ENCODE results near the gene MGAT3. TPM values are rescaled to one million over a fixed set of nuclear protein-coding genes. Genes with fewer than 3 reads are reported as not detected.
A peak's percentile ranks its signal among the peaks of the same experiment; 100 is the strongest.

Gene MGAT3
- total and polyA plus RNA-seq, 9 of the 15 experiments (the other 6 are each of a cell fraction or from before 2014, with no cell fraction given): 0.10 to 11.5 (median 4.6) TPM

DNA sequence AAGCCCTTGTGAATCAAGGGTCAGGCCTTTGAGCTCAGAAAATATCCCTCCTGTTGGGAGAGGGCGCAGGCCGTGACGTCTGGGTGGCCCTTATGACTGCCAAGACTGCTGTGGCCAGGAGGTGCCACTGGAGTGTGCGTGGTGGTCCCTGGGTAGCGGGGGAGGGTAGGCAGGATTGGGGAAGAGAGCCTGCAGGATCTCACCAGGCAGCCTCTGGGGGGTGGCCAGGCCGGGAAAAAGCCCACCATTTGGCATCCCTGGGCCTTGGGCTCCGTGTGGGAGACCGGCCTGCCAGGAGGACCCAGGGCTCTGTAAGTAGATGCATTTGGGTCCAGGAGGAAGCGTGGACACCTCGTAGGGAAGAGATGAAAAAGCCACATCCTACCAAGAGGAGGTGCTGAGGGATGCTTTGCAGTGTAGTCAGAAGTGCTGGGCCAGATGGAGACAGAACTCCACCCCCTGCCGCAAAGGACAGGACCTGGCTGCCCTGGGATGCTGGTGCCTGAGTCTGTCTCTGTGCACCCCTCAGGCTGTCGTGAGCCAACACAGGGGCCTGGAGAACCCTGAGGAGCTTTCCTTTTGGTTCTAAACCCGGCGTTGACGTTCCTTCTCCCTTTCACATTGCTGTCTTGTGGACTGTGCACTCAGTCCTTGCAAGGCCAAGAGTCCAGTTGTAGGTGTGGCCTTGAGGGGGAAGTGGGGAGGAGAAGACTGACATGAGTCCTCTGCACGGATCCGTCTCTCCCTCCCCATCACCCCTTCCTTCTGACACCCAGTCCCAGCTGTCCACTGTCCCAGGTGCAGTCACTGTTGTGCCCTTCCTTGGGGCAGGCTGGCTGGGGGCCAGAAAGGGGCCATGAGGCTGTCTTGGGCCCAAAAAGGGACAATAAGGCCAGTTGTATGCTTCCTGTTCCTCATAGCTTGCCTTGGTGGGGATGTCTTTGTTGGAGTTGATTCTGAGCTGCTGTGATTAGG lies 32.6 kb downstream of the MGAT3 start (continued):
- TF ChIP-seq, protein P1, sequence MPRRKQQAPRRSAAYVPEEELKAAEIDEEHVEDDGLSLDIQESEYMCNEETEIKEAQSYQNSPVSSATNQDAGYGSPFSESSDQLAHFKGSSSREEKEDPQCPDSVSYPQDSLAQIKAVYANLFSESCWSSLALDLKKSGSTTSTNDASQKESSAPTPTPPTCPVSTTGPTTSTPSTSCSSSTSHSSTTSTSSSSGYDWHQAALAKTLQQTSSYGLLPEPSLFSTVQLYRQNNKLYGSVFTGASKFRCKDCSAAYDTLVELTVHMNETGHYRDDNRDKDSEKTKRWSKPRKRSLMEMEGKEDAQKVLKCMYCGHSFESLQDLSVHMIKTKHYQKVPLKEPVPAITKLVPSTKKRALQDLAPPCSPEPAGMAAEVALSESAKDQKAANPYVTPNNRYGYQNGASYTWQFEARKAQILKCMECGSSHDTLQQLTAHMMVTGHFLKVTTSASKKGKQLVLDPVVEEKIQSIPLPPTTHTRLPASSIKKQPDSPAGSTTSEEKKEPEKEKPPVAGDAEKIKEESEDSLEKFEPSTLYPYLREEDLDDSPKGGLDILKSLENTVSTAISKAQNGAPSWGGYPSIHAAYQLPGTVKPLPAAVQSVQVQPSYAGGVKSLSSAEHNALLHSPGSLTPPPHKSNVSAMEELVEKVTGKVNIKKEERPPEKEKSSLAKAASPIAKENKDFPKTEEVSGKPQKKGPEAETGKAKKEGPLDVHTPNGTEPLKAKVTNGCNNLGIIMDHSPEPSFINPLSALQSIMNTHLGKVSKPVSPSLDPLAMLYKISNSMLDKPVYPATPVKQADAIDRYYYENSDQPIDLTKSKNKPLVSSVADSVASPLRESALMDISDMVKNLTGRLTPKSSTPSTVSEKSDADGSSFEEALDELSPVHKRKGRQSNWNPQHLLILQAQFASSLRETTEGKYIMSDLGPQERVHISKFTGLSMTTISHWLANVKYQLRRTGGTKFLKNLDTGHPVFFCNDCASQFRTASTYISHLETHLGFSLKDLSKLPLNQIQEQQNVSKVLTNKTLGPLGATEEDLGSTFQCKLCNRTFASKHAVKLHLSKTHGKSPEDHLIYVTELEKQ (CRISPR knock-in tag; IDR thresholded peaks at IDR 0.05): no peak
- TF ChIP-seq FOS (IDR thresholded peaks at IDR 0.05; ENCODE audit: extremely low read depth, insufficient read length): no peak
- TF ChIP-seq XRCC5 (IDR thresholded peaks at IDR 0.05; ENCODE audit: low read depth, low read length): no peak
- TF ChIP-seq U2AF2 (optimal IDR thresholded peaks at IDR 0.05; ENCODE audit: low read depth, low read length): no peak
- no peak for TF ChIP-seq MEIS2 (IDR thresholded peaks at IDR 0.05; ENCODE audit: partially characterized antibody)
- no peak for TF ChIP-seq IFI16 (CRISPR knock-in tag; IDR thresholded peaks at IDR 0.05)
- TF ChIP-seq LCOR (CRISPR knock-in tag; IDR thresholded peaks at IDR 0.05): no peak
- TF ChIP-seq, protein P2, sequence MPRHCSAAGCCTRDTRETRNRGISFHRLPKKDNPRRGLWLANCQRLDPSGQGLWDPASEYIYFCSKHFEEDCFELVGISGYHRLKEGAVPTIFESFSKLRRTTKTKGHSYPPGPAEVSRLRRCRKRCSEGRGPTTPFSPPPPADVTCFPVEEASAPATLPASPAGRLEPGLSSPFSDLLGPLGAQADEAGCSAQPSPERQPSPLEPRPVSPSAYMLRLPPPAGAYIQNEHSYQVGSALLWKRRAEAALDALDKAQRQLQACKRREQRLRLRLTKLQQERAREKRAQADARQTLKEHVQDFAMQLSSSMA (CRISPR knock-in tag; IDR thresholded peaks at IDR 0.05): no peak
- TF ChIP-seq KLF1 (tag; IDR thresholded peaks at IDR 0.05): no peak
- no peak for TF ChIP-seq CREBBP (IDR thresholded peaks at IDR 0.05; ENCODE audit: low read depth, low read length)
- 0 out of 2 replicates have a peak, but pooled peaks have one; percentile 1 for TF ChIP-seq SMARCA4 (IDR thresholded peaks at IDR 0.05)
- TF ChIP-seq STAG1 (CRISPR knock-in tag; IDR thresholded peaks at IDR 0.05; ENCODE audit: borderline replicate concordance): no peak
- no peak for TF ChIP-seq JUNB (CRISPR knock-in tag; conservative IDR thresholded peaks at IDR 0.05)
- TF ChIP-seq ATF1 (CRISPR knock-in tag; IDR thresholded peaks at IDR 0.05): no peak
- no peak for TF ChIP-seq ATF1 (tag; IDR thresholded peaks at IDR 0.05)
- no peak for TF ChIP-seq JUN (IDR thresholded peaks at IDR 0.05; ENCODE audit: borderline replicate concordance, low read depth, low read length)
- no peak for TF ChIP-seq JUN (CRISPR knock-in tag; IDR thresholded peaks at IDR 0.05; ENCODE audit: borderline replicate concordance)
- TF ChIP-seq RBBP5 (IDR thresholded peaks at IDR 0.05; ENCODE audit: borderline replicate concordance, insufficient read depth, low read length, poor library complexity, severe bottlenecking): no peak
